Endodermal cell (in vitro differentiated cells): ENCODE data around the gene ATP8B4. TPM values are rescaled to one million over a fixed set of nuclear protein-coding genes. Genes with fewer than 3 reads are reported as not detected.

Source experiments
- DNase-seq: peaks from one replicate; pipeline ENCODE4 v3.0.0-alpha.2; 2017
- H3K27ac ChIP-seq: 2 replicates; pipeline ENCODE4 v1.5.1; 2013; ENCODE audit warnings: mild to moderate bottlenecking, low read depth, low read length, moderate library complexity
- H3K27me3 ChIP-seq: 2 replicates; pipeline ENCODE4 v1.6.1; 2013; ENCODE audit warnings: mild to moderate bottlenecking, low read length, moderate library complexity; ENCODE audit not compliant: insufficient read depth, control insufficient read depth, poor library complexity, severe bottlenecking
- H3K36me3 ChIP-seq: 2 replicates; pipeline ENCODE4 v1.7.0; 2013; ENCODE audit warnings: mild to moderate bottlenecking, low read length, moderate library complexity; ENCODE audit not compliant: control insufficient read depth, insufficient read depth
- H3K4me1 ChIP-seq: one replicate; pipeline ENCODE4 v1.7.0; 2013; ENCODE audit warnings: low read length; ENCODE audit not compliant: control insufficient read depth, insufficient read depth
- H3K4me3 ChIP-seq: 2 replicates; pipeline ENCODE4 v1.5.1; 2013; ENCODE audit warnings: mild to moderate bottlenecking, low read length, moderate library complexity
- H3K9ac ChIP-seq: 2 replicates; pipeline ENCODE4 v1.6.1; 2013; ENCODE audit warnings: mild to moderate bottlenecking, low read length, moderate library complexity; ENCODE audit not compliant: poor library complexity, severe bottlenecking; ENCODE audit errors: extremely low read depth
- H3K9me3 ChIP-seq: 2 replicates; pipeline ENCODE4 v1.6.1; 2013; ENCODE audit warnings: mild to moderate bottlenecking, low read length, moderate library complexity; ENCODE audit not compliant: control insufficient read depth
- H3K27ac Mint-ChIP-seq: 2 replicates; pipeline ENCODE4 v1.8.0; 2020; ENCODE audit warnings: mixed read lengths
- H3K27me3 Mint-ChIP-seq: 2 replicates; pipeline ENCODE4 v1.8.0; 2021; ENCODE audit warnings: mild to moderate bottlenecking, mixed read lengths; ENCODE audit not compliant: insufficient read depth
- H3K36me3 Mint-ChIP-seq: 2 replicates; pipeline ENCODE4 v1.8.0; 2020; ENCODE audit warnings: low read depth, mixed read lengths
- H3K4me1 Mint-ChIP-seq: 2 replicates; pipeline ENCODE4 v1.8.0; 2020; ENCODE audit warnings: mixed read lengths
- H3K4me3 Mint-ChIP-seq: 2 replicates; pipeline ENCODE4 v1.8.0; 2020; ENCODE audit warnings: mild to moderate bottlenecking, moderate library complexity, mixed read lengths
- H3K9me3 Mint-ChIP-seq: 2 replicates; pipeline ENCODE4 v1.8.0; 2020; ENCODE audit warnings: mild to moderate bottlenecking, mixed read lengths
- WGBS, 2 experiments: methylation state at CpG; one replicate each; pipeline versions ENCODE4 v1.1.5 to v1.1.7; 2013; ENCODE audit warnings: missing lambda C conversion rate in 2 of 2, mixed read lengths in 1 of 2; ENCODE audit not compliant: insufficient coverage in 1 of 2, insufficient read length in 1 of 2; 5-methylcytosine and 5-hydroxymethylcytosine counted together
- total RNA-seq, 2 donors: library from RNA; stranded (reverse); fragmentation: NEBNext Ultra II Directional in 1 of 2; extraction: Animal tissue kit (Norgen Biotek cat#: 25700) in 1 of 2; gene quantifications; 2 replicates in 1 of 2; 3 replicates in 1 of 2; pipeline ENCODE4 v1.2.1, GENCODE V29; 2021
- TF ChIP-seq, protein P1 (sequence below): fragments of 200-600 bp; sonication (generic); conservative IDR thresholded peaks from 2 replicates; pipeline ENCODE4 v1.5.0; 2021; ENCODE audit warnings: antibody characterized with exemption, mild to moderate bottlenecking

ATP8B4 gene
- total RNA-seq, 2 donors from 2014 or later = 0.64 to 0.95 TPM

DNA sequence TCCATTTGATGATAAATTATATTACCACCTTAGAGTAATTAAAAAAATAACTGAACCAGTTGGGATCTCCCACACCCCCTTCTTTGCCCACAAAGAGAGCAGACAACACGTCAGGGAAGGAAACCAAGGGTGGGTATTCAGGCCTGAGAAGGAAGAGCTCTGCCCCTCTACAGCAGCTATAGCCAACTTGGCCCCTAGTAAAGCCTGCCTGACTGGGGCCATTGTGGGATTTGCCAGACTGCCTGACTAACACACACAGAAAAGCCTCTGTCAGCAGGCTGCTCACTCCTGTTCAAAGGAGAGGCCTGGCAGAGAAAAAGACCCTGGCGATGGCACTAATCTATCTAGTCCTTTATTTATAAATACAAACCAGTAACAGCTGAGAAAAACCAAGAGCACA, 41.4 kb downstream of the ATP8B4 start:
- Histone ChIP-seq H3K4me3 (no peak overlapping the region), H3K4me1 (no peaks in the 10 kb centered on the region), H3K9ac (no peak overlapping the region), H3K27ac (no peak overlapping the region), H3K27me3 (no peaks in the 10 kb centered on the region), H3K36me3 (no peaks in the 10 kb centered on the region), H3K9me3 (no peaks in the 10 kb centered on the region)
- Mint-ChIP-seq H3K9me3 (no peaks in the 10 kb centered on the region), H3K4me1 (peaks cover 2% of the 10 kb centered on the region), H3K36me3 (no peaks in the 10 kb centered on the region), H3K27ac (no peak overlapping the region), H3K27me3 (peaks cover 4% of the 10 kb centered on the region), H3K4me3 (no peak overlapping the region)
- TF ChIP-seq, protein P1, sequence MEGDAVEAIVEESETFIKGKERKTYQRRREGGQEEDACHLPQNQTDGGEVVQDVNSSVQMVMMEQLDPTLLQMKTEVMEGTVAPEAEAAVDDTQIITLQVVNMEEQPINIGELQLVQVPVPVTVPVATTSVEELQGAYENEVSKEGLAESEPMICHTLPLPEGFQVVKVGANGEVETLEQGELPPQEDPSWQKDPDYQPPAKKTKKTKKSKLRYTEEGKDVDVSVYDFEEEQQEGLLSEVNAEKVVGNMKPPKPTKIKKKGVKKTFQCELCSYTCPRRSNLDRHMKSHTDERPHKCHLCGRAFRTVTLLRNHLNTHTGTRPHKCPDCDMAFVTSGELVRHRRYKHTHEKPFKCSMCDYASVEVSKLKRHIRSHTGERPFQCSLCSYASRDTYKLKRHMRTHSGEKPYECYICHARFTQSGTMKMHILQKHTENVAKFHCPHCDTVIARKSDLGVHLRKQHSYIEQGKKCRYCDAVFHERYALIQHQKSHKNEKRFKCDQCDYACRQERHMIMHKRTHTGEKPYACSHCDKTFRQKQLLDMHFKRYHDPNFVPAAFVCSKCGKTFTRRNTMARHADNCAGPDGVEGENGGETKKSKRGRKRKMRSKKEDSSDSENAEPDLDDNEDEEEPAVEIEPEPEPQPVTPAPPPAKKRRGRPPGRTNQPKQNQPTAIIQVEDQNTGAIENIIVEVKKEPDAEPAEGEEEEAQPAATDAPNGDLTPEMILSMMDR = no peak
- WGBS, 2 experiments = 83% methylated on average over 2 of the region's 2 CpGs; no CpG with 5 or more reads in 1 of the 2 experiments
- no peak for DNase-seq

GRCh38 chr15:50077176-50077575, 41.9 kb downstream of the ATP8B4 start:
- no peak for DNase-seq
- no peak overlapping the region for H3K4me3 ChIP-seq
- Mint-ChIP-seq H3K9me3 (no peaks in the 10 kb centered on the region), H3K4me1 (peaks cover 1% of the 10 kb centered on the region), H3K4me3 (no peak overlapping the region), H3K27me3 (peaks cover 4% of the 10 kb centered on the region), H3K27ac (no peak overlapping the region), H3K36me3 (no peaks in the 10 kb centered on the region)
- TF ChIP-seq, protein P1 = no peak
- H3K9me3 ChIP-seq = no peaks in the 10 kb centered on the region
- H3K27ac ChIP-seq = no peak overlapping the region
- H3K36me3 ChIP-seq = no peaks in the 10 kb centered on the region
- no peak overlapping the region for H3K9ac ChIP-seq
- no peaks in the 10 kb centered on the region for H3K4me1 ChIP-seq
- H3K27me3 ChIP-seq = no peaks in the 10 kb centered on the region

GRCh38 chr15:50075319-50075718, 43.7 kb downstream of the ATP8B4 start:
- Histone ChIP-seq H3K4me1 (no peaks in the 10 kb centered on the region), H3K4me3 (no peak overlapping the region), H3K27ac (no peak overlapping the region), H3K36me3 (no peaks in the 10 kb centered on the region), H3K27me3 (no peaks in the 10 kb centered on the region), H3K9ac (no peak overlapping the region), H3K9me3 (no peaks in the 10 kb centered on the region)
- H3K4me1 Mint-ChIP-seq = no peaks in the 10 kb centered on the region
- 94% methylated on average over 1 of the region's 1 CpG; no CpG with 5 or more reads in 1 of the 2 experiments for WGBS, 2 experiments
- no peak for DNase-seq
- H3K36me3 Mint-ChIP-seq = no peaks in the 10 kb centered on the region
- no peaks in the 10 kb centered on the region for H3K9me3 Mint-ChIP-seq
- no peak overlapping the region for H3K4me3 Mint-ChIP-seq
- peaks cover 4% of the 10 kb centered on the region for H3K27me3 Mint-ChIP-seq
- no peak overlapping the region for H3K27ac Mint-ChIP-seq
- TF ChIP-seq, protein P1 = no peak
